ENCODE results near the gene TMEM120B.

DNA sequence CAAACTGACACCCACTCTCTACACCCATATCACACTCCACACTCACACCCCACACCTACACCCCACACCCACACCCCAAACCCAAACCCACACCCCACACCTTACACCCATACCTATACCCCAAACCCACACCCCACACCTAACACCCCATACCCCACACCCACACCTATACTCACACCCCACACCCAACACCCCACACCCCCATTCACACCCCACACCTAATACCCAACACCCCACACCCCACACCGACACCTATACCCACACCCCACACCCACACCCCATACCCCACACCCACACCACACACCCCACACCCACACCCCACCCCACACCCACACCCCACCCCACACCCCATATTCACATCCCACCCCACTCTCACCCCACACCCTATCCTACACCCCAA is 38.5 kb downstream of the TMEM120B start:
- no peak for TF ChIP-seq MED13 (CRISPR knock-in tag; IDR thresholded peaks at IDR 0.05)
- TF ChIP-seq, protein P1, sequence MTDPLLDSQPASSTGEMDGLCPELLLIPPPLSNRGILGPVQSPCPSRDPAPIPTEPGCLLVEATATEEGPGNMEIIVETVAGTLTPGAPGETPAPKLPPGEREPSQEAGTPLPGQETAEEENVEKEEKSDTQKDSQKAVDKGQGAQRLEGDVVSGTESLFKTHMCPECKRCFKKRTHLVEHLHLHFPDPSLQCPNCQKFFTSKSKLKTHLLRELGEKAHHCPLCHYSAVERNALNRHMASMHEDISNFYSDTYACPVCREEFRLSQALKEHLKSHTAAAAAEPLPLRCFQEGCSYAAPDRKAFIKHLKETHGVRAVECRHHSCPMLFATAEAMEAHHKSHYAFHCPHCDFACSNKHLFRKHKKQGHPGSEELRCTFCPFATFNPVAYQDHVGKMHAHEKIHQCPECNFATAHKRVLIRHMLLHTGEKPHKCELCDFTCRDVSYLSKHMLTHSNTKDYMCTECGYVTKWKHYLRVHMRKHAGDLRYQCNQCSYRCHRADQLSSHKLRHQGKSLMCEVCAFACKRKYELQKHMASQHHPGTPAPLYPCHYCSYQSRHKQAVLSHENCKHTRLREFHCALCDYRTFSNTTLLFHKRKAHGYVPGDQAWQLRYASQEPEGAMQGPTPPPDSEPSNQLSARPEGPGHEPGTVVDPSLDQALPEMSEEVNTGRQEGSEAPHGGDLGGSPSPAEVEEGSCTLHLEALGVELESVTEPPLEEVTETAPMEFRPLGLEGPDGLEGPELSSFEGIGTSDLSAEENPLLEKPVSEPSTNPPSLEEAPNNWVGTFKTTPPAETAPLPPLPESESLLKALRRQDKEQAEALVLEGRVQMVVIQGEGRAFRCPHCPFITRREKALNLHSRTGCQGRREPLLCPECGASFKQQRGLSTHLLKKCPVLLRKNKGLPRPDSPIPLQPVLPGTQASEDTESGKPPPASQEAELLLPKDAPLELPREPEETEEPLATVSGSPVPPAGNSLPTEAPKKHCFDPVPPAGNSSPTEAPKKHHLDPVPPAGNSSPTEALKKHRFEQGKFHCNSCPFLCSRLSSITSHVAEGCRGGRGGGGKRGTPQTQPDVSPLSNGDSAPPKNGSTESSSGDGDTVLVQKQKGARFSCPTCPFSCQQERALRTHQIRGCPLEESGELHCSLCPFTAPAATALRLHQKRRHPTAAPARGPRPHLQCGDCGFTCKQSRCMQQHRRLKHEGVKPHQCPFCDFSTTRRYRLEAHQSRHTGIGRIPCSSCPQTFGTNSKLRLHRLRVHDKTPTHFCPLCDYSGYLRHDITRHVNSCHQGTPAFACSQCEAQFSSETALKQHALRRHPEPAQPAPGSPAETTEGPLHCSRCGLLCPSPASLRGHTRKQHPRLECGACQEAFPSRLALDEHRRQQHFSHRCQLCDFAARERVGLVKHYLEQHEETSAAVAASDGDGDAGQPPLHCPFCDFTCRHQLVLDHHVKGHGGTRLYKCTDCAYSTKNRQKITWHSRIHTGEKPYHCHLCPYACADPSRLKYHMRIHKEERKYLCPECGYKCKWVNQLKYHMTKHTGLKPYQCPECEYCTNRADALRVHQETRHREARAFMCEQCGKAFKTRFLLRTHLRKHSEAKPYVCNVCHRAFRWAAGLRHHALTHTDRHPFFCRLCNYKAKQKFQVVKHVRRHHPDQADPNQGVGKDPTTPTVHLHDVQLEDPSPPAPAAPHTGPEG (CRISPR knock-in tag; IDR thresholded peaks at IDR 0.05): no peak
- TF ChIP-seq NFRKB (IDR thresholded peaks at IDR 0.05): no peak
- TF ChIP-seq JUND (CRISPR knock-in tag; IDR thresholded peaks at IDR 0.05): no peak
- no peak for TF ChIP-seq MAZ (IDR thresholded peaks at IDR 0.05; ENCODE audit: borderline replicate concordance, low read depth, low read length)
- no peak for TF ChIP-seq MAZ (CRISPR knock-in tag; IDR thresholded peaks at IDR 0.05; ENCODE audit: low read depth)
- no peak for TF ChIP-seq ZNF468 (CRISPR knock-in tag; IDR thresholded peaks at IDR 0.05)
- no peak for TF ChIP-seq DPF2 (CRISPR knock-in tag; IDR thresholded peaks at IDR 0.05; ENCODE audit: borderline replicate concordance, low read depth)
- TF ChIP-seq, protein P2, sequence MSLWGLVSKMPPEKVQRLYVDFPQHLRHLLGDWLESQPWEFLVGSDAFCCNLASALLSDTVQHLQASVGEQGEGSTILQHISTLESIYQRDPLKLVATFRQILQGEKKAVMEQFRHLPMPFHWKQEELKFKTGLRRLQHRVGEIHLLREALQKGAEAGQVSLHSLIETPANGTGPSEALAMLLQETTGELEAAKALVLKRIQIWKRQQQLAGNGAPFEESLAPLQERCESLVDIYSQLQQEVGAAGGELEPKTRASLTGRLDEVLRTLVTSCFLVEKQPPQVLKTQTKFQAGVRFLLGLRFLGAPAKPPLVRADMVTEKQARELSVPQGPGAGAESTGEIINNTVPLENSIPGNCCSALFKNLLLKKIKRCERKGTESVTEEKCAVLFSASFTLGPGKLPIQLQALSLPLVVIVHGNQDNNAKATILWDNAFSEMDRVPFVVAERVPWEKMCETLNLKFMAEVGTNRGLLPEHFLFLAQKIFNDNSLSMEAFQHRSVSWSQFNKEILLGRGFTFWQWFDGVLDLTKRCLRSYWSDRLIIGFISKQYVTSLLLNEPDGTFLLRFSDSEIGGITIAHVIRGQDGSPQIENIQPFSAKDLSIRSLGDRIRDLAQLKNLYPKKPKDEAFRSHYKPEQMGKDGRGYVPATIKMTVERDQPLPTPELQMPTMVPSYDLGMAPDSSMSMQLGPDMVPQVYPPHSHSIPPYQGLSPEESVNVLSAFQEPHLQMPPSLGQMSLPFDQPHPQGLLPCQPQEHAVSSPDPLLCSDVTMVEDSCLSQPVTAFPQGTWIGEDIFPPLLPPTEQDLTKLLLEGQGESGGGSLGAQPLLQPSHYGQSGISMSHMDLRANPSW (CRISPR knock-in tag; IDR thresholded peaks at IDR 0.05; ENCODE audit: borderline replicate concordance): no peak
- no peak for TF ChIP-seq SOX13 (IDR thresholded peaks at IDR 0.05)
- no peak for TF ChIP-seq SOX13 (CRISPR knock-in tag; conservative IDR thresholded peaks at IDR 0.05 in 1 of 2, IDR thresholded peaks at IDR 0.05 in 1 of 2)
